ENCODE data around the gene AIF1L.

AIF1L gene

GRCh38 chr9:131078427-131079366 is 17.6 kb upstream of the AIF1L start:
- DNase-seq: no peak

- no peak for DNase-seq
Observed at GRCh38 chr9:131080589-131080988, 15.7 kb upstream of the AIF1L start.

- DNase-seq: no peak
Observed at GRCh38 chr9:131081868-131082267, 14.5 kb upstream of the AIF1L start.

GRCh38 chr9:131082774-131083512 is 13.4 kb upstream of the AIF1L start:
- no peak for DNase-seq

- no peak for DNase-seq
Observed at GRCh38 chr9:131084661-131085369, 11.5 kb upstream of the AIF1L start.

GRCh38 chr9:131085370-131086122 is 10.8 kb upstream of the AIF1L start:
- DNase-seq: no peak

- DNase-seq: no peak
Observed at GRCh38 chr9:131087354-131087893, 8.9 kb upstream of the AIF1L start.

GRCh38 chr9:131090025-131090787 is 6.1 kb upstream of the AIF1L start:
- no peak for DNase-seq

- DNase-seq: no peak
Observed at GRCh38 chr9:131091352-131091992, 4.9 kb upstream of the AIF1L start.

- DNase-seq: no peak
Observed at GRCh38 chr9:131092030-131092429, 4.3 kb upstream of the AIF1L start.

GRCh38 chr9:131092548-131093440 is 3.5 kb upstream of the AIF1L start:
- no peak for DNase-seq

GRCh38 chr9:131094015-131094414 is 2.3 kb upstream of the AIF1L start:
- DNase-seq: no peak

GRCh38 chr9:131094622-131095021 is 1.7 kb upstream of the AIF1L start:
- no peak for DNase-seq

- no peak for DNase-seq
Observed at GRCh38 chr9:131095666-131096268, 564 bp upstream of the AIF1L start.

- no peak for DNase-seq
Observed at GRCh38 chr9:131097126-131097947, 1.0 kb downstream of the AIF1L start.

- no peak for DNase-seq
Observed at GRCh38 chr9:131097948-131098278, 1.6 kb downstream of the AIF1L start.

GRCh38 chr9:131098391-131099101 is 2.2 kb downstream of the AIF1L start:
- DNase-seq: no peak

GRCh38 chr9:131099102-131099606 is 2.8 kb downstream of the AIF1L start:
- DNase-seq: no peak

Measured in cerebellar nuclear complex (tissue), 1 donor.